OCI-LY1 (cell line): ENCODE data around the gene TARBP2.

Experiments used
- H2AFZ ChIP-seq: fragments of 200-600 bp; sonication (generic), shearing (Covaris generic); 2 replicates; pipeline ENCODE4 v1.6.0; 2014; ENCODE audit warnings: antibody characterized with exemption, mild to moderate bottlenecking, low read length
- H3F3A ChIP-seq: fragments of 200-600 bp; sonication (generic), shearing (Covaris generic); 2 replicates; pipeline ENCODE4 v1.6.0; 2014; ENCODE audit warnings: mild to moderate bottlenecking, antibody characterized with exemption, low read length, moderate library complexity; ENCODE audit not compliant: insufficient read depth
- H3K27ac ChIP-seq: fragments of 200-600 bp; sonication (generic); 2 replicates; pipeline ENCODE4 v1.5.1; 2014; ENCODE audit warnings: low read length, mixed run types, mild to moderate bottlenecking, low read depth; ENCODE audit not compliant: poor library complexity, severe bottlenecking
- H3K27me3 ChIP-seq: fragments of 200-600 bp; sonication (generic); 2 replicates; pipeline ENCODE4 v1.6.0; 2014; ENCODE audit warnings: antibody characterized with exemption, mild to moderate bottlenecking, low read length, moderate library complexity; ENCODE audit not compliant: insufficient read depth
- H3K36me3 ChIP-seq: fragments of 200-600 bp; sonication (generic); 2 replicates; pipeline ENCODE4 v1.6.1; 2014; ENCODE audit warnings: mild to moderate bottlenecking, antibody characterized with exemption, low read length, moderate library complexity, mixed read lengths; ENCODE audit not compliant: insufficient read depth
- H3K4me1 ChIP-seq: fragments of 200-600 bp; sonication (generic); 2 replicates; pipeline ENCODE4 v1.5.1; 2014; ENCODE audit warnings: mild to moderate bottlenecking, low read length, moderate library complexity; ENCODE audit not compliant: insufficient read depth, severe bottlenecking
- H3K4me2 ChIP-seq: fragments of 200-600 bp; sonication (generic), shearing (Covaris generic); 2 replicates; pipeline ENCODE4 v1.6.1; 2014; ENCODE audit warnings: low read length
- H3K4me3 ChIP-seq: fragments of 200-600 bp; sonication (generic); 2 replicates; pipeline ENCODE4 v1.5.1; 2014; ENCODE audit warnings: low read length, low read depth, mild to moderate bottlenecking, mixed read lengths; ENCODE audit not compliant: poor library complexity, severe bottlenecking
- H3K79me2 ChIP-seq: fragments of 200-600 bp; shearing (Covaris generic); 2 replicates; pipeline ENCODE4 v1.6.1; 2016; ENCODE audit warnings: mixed run types, low read length, mixed read lengths; ENCODE audit not compliant: insufficient read depth
- H3K9ac ChIP-seq: fragments of 200-600 bp; sonication (generic), shearing (Covaris generic); 2 replicates; pipeline ENCODE4 v1.6.1; 2014; ENCODE audit warnings: mild to moderate bottlenecking, low read length, mixed read lengths
- H3K9me2 ChIP-seq: fragments of 200-600 bp; sonication (generic), shearing (Covaris generic); 2 replicates; pipeline ENCODE4 v1.6.1; 2014; ENCODE audit warnings: low read depth, mild to moderate bottlenecking, low read length, mixed read lengths
- H3K9me3 ChIP-seq: fragments of 200-600 bp; shearing (Covaris generic); 2 replicates; pipeline ENCODE4 v1.6.1; 2014; ENCODE audit warnings: low read length, mixed read lengths
- H4K20me1 ChIP-seq: fragments of 200-600 bp; sonication (generic), shearing (Covaris generic); 2 replicates; pipeline ENCODE4 v1.6.0; 2016; ENCODE audit warnings: mild to moderate bottlenecking, low read length; ENCODE audit not compliant: insufficient read depth
- CTCF ChIP-seq: fragments of 200-600 bp; sonication (generic), shearing (Covaris generic); IDR thresholded peaks from 2 replicates; pipeline ENCODE4 v1.5.1; 2017; ENCODE audit warnings: mild to moderate bottlenecking, antibody characterized with exemption, low read length, moderate library complexity, mixed read lengths
- EZH2 ChIP-seq: fragments of 200-600 bp; sonication (generic), shearing (Covaris generic); IDR thresholded peaks from 2 replicates; pipeline ENCODE4 v1.8.0; 2017; ENCODE audit warnings: borderline replicate concordance, mixed run types, mild to moderate bottlenecking, antibody characterized with exemption, low read length, moderate library complexity, mixed read lengths

The TARBP2 gene

GRCh38 chr12:53486736-53487487 lies 14.2 kb upstream of the TARBP2 start:
- no peak overlapping the region for H3K4me2 ChIP-seq
- no peaks in the 10 kb centered on the region for H3K9me2 ChIP-seq
- peaks cover 7% of the 10 kb centered on the region for H3F3A ChIP-seq
- peaks cover 44% of the 10 kb centered on the region for H3K36me3 ChIP-seq
- no peaks in the 10 kb centered on the region for H3K79me2 ChIP-seq
- H3K4me1 ChIP-seq = no peaks in the 10 kb centered on the region
- H3K9ac ChIP-seq = no peak overlapping the region
- H3K27me3 ChIP-seq = no peaks in the 10 kb centered on the region; the same call in 1 of the 2 replicates
- no peak overlapping the region for H3K4me3 ChIP-seq
- TF ChIP-seq EZH2 = no peak
- no peak overlapping the region for H3K27ac ChIP-seq
- no peaks in the 10 kb centered on the region for H4K20me1 ChIP-seq
- no peaks in the 10 kb centered on the region for H3K9me3 ChIP-seq
- H2AFZ ChIP-seq = no peak overlapping the region

GRCh38 chr12:53489242-53489864 lies 11.7 kb upstream of the TARBP2 start:
- no peak overlapping the region for H3K4me2 ChIP-seq
- no peaks in the 10 kb centered on the region; the same call in 1 of the 2 replicates for H3F3A ChIP-seq
- H2AFZ ChIP-seq = no peak overlapping the region
- no peaks in the 10 kb centered on the region; the same call in 1 of the 2 replicates for H3K27me3 ChIP-seq
- no peaks in the 10 kb centered on the region for H3K9me2 ChIP-seq
- no peaks in the 10 kb centered on the region for H3K9me3 ChIP-seq
- H3K9ac ChIP-seq = no peak overlapping the region
- H3K79me2 ChIP-seq = no peaks in the 10 kb centered on the region
- no peaks in the 10 kb centered on the region for H4K20me1 ChIP-seq
- peaks cover 20% of the 10 kb centered on the region for H3K4me1 ChIP-seq
- H3K36me3 ChIP-seq = peaks cover 19% of the 10 kb centered on the region
- H3K4me3 ChIP-seq = no peak overlapping the region
- TF ChIP-seq EZH2 = no peak
- TF ChIP-seq CTCF = no peak
- no peak overlapping the region for H3K27ac ChIP-seq

GRCh38 chr12:53492188-53492587 lies 8.9 kb upstream of the TARBP2 start:
- Histone ChIP-seq H3K9me2 (no peaks in the 10 kb centered on the region), H3K4me3 (peak overlapping the region; percentile 64), H3K4me2 (no peak overlapping the region; the same call in 1 of the 2 replicates), H2AFZ (no peak overlapping the region), H4K20me1 (no peaks in the 10 kb centered on the region), H3K36me3 (no peaks in the 10 kb centered on the region; the same call in 1 of the 2 replicates), H3F3A (no peaks in the 10 kb centered on the region; the same call in 1 of the 2 replicates), H3K27me3 (no peaks in the 10 kb centered on the region; the same call in 1 of the 2 replicates), H3K79me2 (no peaks in the 10 kb centered on the region), H3K27ac (no peak overlapping the region), H3K4me1 (peaks cover 20% of the 10 kb centered on the region), H3K9ac (no peak overlapping the region), H3K9me3 (no peaks in the 10 kb centered on the region)
- TF ChIP-seq EZH2 = no peak
- TF ChIP-seq CTCF = no peak
